A549 (cell line): ENCODE data around the gene MAPK4.

ENCODE experiments used
- CTCF ChIP-seq: fragments of >200 bp; sonication (Bioruptor Twin); formaldehyde crosslinking; IDR thresholded peaks from 3 replicates; pipeline ENCODE4 v1.5.1; 2016
- HOXA7 ChIP-seq: fragments of 250-450 bp; sonication (Bioruptor Pico); IDR thresholded peaks from 2 replicates; pipeline ENCODE4 v1.5.0; 2020; ENCODE audit warnings: mild to moderate bottlenecking, moderate library complexity
- MAX ChIP-seq: IDR thresholded peaks from 2 replicates; pipeline ENCODE4 v1.6.1; 2012
- POLR2A ChIP-seq: IDR thresholded peaks from 2 replicates; pipeline ENCODE4 v1.6.1; 2012; ENCODE audit warnings: mild to moderate bottlenecking, low read length
- POLR2AphosphoS2 ChIP-seq: conservative IDR thresholded peaks from 2 replicates; pipeline ENCODE4 v1.6.1; 2012; ENCODE audit warnings: low read length, improper control_type of control experiment, inconsistent platforms
- RAD21 ChIP-seq, 2 experiments: fragments of >200 bp in 1 of 2; sonication (Bioruptor Twin) in 1 of 2; formaldehyde crosslinking in 1 of 2; IDR thresholded peaks in 1 of 2; conservative IDR thresholded peaks in 1 of 2; 2 replicates in 1 of 2; 3 replicates in 1 of 2; pipeline ENCODE4 v1.6.1; 2012 to 2018; ENCODE audit warnings: inconsistent platforms in 1 of 2
- RCOR1 ChIP-seq: fragments of 150-350 bp; IDR thresholded peaks from 2 replicates; pipeline ENCODE4 v1.6.1; 2014; ENCODE audit warnings: antibody characterized with exemption, low read length, low read depth
- RNF2 ChIP-seq: fragments of 200-600 bp; sonication (generic); IDR thresholded peaks from 2 replicates; pipeline ENCODE4 v1.6.1; 2016; ENCODE audit warnings: low read depth, mild to moderate bottlenecking, antibody characterized with exemption, moderate library complexity, borderline replicate concordance

GRCh38 chr18:50721006-50721405 is 161.1 kb downstream of the MAPK4 start:
- TF ChIP-seq RAD21 (conservative IDR thresholded peaks at IDR 0.05 in 1 of 2, IDR thresholded peaks at IDR 0.05 in 1 of 2), result no peak
- TF ChIP-seq CTCF, result no peak
- TF ChIP-seq POLR2A, result no peak
- no peak for TF ChIP-seq HOXA7 (CRISPR knock-in tag)
- no peak for TF ChIP-seq RCOR1
- TF ChIP-seq POLR2AphosphoS2, result no peak
- TF ChIP-seq MAX, result no peak
- no peak for TF ChIP-seq RNF2
